OCI-LY7 (cell line): Measurements from ENCODE around the gene NRXN2. TPM values are rescaled to one million over a fixed set of nuclear protein-coding genes. Genes with fewer than 3 reads are reported as not detected.

Source experiments
- BruUV-seq: library from RNA; stranded (reverse); fragments of 400-500 nt; replicated peaks from 2 replicates; lab custom pipeline; 2021; lab: Mats Ljungman, UMichigan
- CTCF ChIA-PET: fragments of 300-600 bp; sonication (Branson Sonifier 250); formaldehyde crosslinking; loops from one replicate; lab custom pipeline; 2022; ENCODE audit warnings: antibody characterized with exemption; ENCODE audit not compliant: unreplicated experiment; lab: Charles Lee
- POLR2A ChIA-PET: fragments of 300-600 bp; sonication (Branson Sonifier 250); formaldehyde crosslinking; loops from one replicate; lab custom pipeline; 2022; ENCODE audit warnings: antibody characterized with exemption; lab: Charles Lee
- DNase-seq: peaks from one replicate; pipeline ENCODE4 v3.0.0-alpha.2; 2015; ENCODE audit warnings: low spot score
- H2AFZ ChIP-seq: fragments of 200-600 bp; sonication (generic), shearing (Covaris generic); 2 replicates; pipeline ENCODE4 v1.6.1; 2014; ENCODE audit warnings: mild to moderate bottlenecking, antibody characterized with exemption, low read length, moderate library complexity
- H3K27ac ChIP-seq: fragments of 200-600 bp; sonication (generic); 2 replicates; pipeline ENCODE4 v1.5.1; 2014; ENCODE audit warnings: mixed run types, low read depth, mild to moderate bottlenecking, moderate library complexity, low read length, inconsistent platforms; ENCODE audit not compliant: poor library complexity, severe bottlenecking
- H3K36me3 ChIP-seq: fragments of 200-600 bp; sonication (generic); 2 replicates; pipeline ENCODE4 v1.6.1; 2014; ENCODE audit warnings: mild to moderate bottlenecking, antibody characterized with exemption, low read length, moderate library complexity, mixed read lengths; ENCODE audit not compliant: insufficient read depth
- H3K4me1 ChIP-seq: fragments of 200-600 bp; sonication (generic); 2 replicates; pipeline ENCODE4 v1.5.1; 2014; ENCODE audit warnings: mild to moderate bottlenecking, low read length; ENCODE audit not compliant: insufficient read depth, poor library complexity, severe bottlenecking
- H3K4me2 ChIP-seq: fragments of 200-600 bp; sonication (generic); 2 replicates; pipeline ENCODE4 v1.6.1; 2014; ENCODE audit warnings: mild to moderate bottlenecking, low read length
- H3K4me3 ChIP-seq: fragments of 200-600 bp; sonication (generic); 2 replicates; pipeline ENCODE4 v1.5.1; 2014; ENCODE audit warnings: mild to moderate bottlenecking, low read depth, low read length; ENCODE audit not compliant: poor library complexity, severe bottlenecking
- H3K79me2 ChIP-seq: fragments of 200-600 bp; sonication (generic); 2 replicates; pipeline ENCODE4 v1.6.1; 2016; ENCODE audit warnings: low read depth, mild to moderate bottlenecking, low read length, moderate library complexity, mixed read lengths; ENCODE audit not compliant: insufficient read depth
- H3K9me2 ChIP-seq: fragments of 200-600 bp; sonication (generic); 2 replicates; pipeline ENCODE4 v1.6.1; 2016; ENCODE audit warnings: mild to moderate bottlenecking, low read length, mixed read lengths; ENCODE audit not compliant: insufficient read depth
- H3K9me3 ChIP-seq: fragments of 200-600 bp; sonication (generic); 2 replicates; pipeline ENCODE4 v1.6.1; 2014; ENCODE audit warnings: mild to moderate bottlenecking, mixed run types, low read length, mixed read lengths
- H4K20me1 ChIP-seq: fragments of 200-600 bp; sonication (generic); 2 replicates; pipeline ENCODE4 v1.6.1; 2014; ENCODE audit warnings: mild to moderate bottlenecking, antibody characterized with exemption, low read length, moderate library complexity, mixed read lengths; ENCODE audit not compliant: insufficient read depth
- EZH2phosphoT487 ChIP-seq: fragments of 200-600 bp; sonication (generic); IDR thresholded peaks from 2 replicates; pipeline ENCODE4 v1.6.1; 2018; ENCODE audit warnings: low read depth, borderline replicate concordance, mild to moderate bottlenecking, mixed run types, antibody characterized with exemption, low read length, moderate library complexity, mixed read lengths
- intact Hi-C: fragments of 100-400 bp; cut with micrococcal nuclease; formaldehyde crosslinking; loops from one replicate; pipeline ENCODE4 v1.10.0; 2022; ENCODE audit not compliant: unreplicated experiment
- total RNA-seq, 2 experiments: library from RNA; depleted of rRNA in 1 of 2; stranded (reverse); fragments of >200 nt in 1 of 2; shearing (Covaris generic) in 1 of 2; gene quantifications; 2 replicates each; pipeline ENCODE4 v1.2.3, GENCODE V29; 2014 to 2022
- TF ChIP-seq, protein P1 (sequence below): fragments of 200-600 bp; sonication (generic); conservative IDR thresholded peaks from 2 replicates; pipeline ENCODE4 v1.5.1; 2014; ENCODE audit warnings: mild to moderate bottlenecking, antibody characterized with exemption, low read length, moderate library complexity, mixed read lengths

The NRXN2 gene
- total RNA-seq, 2 experiments from 2014 or later: 2.4 to 3.3 TPM

DNA sequence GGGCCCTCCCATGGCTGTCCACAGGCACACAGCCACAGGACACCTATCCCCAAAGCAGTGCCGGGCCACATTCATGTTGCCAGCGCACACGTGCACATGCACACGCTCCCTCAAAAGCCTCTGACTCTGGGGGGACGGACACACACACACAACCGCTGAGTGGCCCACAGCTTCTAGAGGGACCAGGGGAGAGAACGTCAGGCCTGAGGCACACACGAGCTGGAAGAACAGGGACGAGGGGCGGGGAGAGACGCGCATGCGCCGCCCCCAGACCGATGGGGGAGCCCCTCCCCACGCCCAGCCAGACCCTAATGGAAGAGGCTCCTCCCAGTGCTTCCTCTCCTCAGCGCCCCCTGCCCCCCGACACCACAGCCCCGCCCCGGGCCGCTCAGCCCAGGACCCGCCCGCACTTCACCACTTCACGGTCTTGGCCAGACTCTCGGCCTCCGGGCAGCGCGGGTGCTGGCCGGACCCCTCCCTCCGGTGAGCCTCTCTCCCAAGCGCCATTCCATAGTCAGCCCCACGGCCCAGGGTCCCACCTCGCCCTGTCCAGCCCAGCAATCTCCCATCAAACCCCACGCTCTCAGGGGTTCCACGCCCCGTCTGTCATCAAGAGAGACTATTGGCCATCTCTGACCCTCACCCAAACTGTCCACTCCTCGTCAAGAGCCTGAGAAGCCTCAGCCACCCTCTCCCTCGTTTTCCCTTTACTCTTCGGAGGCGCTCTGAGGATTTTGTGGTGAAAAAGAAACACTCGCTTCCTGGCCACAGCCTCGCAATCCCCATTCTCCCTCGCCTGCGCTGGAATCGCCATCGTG, 11.7 kb downstream of the NRXN2 start:
- Histone ChIP-seq H2AFZ (no peak overlapping the region), H4K20me1 (no peaks in the 10 kb centered on the region), H3K4me2 (no peak overlapping the region), H3K4me1 (peaks cover 9% of the 10 kb centered on the region), H3K27ac (no peak overlapping the region), H3K9me3 (no peaks in the 10 kb centered on the region), H3K79me2 (no peaks in the 10 kb centered on the region), H3K9me2 (no peaks in the 10 kb centered on the region), H3K4me3 (no peak overlapping the region), H3K36me3 (no peaks in the 10 kb centered on the region)
- intact Hi-C loops: no loop called here
- TF ChIP-seq, protein P1, sequence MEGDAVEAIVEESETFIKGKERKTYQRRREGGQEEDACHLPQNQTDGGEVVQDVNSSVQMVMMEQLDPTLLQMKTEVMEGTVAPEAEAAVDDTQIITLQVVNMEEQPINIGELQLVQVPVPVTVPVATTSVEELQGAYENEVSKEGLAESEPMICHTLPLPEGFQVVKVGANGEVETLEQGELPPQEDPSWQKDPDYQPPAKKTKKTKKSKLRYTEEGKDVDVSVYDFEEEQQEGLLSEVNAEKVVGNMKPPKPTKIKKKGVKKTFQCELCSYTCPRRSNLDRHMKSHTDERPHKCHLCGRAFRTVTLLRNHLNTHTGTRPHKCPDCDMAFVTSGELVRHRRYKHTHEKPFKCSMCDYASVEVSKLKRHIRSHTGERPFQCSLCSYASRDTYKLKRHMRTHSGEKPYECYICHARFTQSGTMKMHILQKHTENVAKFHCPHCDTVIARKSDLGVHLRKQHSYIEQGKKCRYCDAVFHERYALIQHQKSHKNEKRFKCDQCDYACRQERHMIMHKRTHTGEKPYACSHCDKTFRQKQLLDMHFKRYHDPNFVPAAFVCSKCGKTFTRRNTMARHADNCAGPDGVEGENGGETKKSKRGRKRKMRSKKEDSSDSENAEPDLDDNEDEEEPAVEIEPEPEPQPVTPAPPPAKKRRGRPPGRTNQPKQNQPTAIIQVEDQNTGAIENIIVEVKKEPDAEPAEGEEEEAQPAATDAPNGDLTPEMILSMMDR: no peak
- TF ChIP-seq EZH2phosphoT487: no peak
- no TSS peak for BruUV-seq
- POLR2A ChIA-PET: no interaction called here
- DNase-seq: no peak
- CTCF ChIA-PET: interaction anchor here (1.4 kb wide), 1 partner anchor 23 kb away, joined by 3 read pairs; no protein-coding TSS in a partner anchor

DNA sequence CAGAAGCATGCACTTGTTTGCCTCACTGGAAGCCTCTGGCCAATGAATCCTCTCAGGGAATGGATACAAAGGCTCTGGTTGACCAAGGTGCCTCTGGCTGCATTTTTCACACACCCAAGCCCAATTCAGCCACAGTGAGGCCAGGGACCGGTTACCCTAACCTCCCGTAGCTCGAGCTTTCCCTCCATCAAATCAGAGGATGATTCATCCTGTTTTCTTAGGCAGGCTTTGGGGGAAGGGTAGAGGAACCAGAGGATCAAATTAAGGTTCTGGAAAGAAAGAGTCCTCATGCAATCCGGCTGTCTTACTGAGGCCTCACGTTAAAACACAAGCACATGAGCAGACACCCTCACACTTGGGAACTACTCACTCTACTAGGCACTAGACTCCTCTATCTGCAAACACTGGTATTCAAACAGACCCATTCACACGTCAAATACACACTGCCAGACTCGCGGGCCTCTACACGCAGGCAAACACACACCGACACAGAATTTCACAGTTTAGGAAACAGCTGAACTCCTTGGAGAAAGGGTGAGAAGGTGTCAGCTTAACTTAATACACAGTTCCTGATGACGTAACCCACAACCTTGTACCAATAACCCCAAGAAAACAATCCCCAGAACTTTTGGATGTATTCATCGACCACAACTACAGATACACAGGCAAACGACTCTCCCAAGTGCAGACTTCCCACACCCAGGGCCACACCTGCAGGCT, 12.4 kb downstream of the NRXN2 start:
- Histone ChIP-seq H4K20me1 (no peaks in the 10 kb centered on the region), H3K27ac (no peak overlapping the region), H3K4me3 (no peak overlapping the region), H3K9me3 (no peaks in the 10 kb centered on the region), H3K4me1 (peaks cover 4% of the 10 kb centered on the region), H3K36me3 (no peaks in the 10 kb centered on the region), H3K4me2 (no peak overlapping the region), H3K79me2 (no peaks in the 10 kb centered on the region), H2AFZ (no peak overlapping the region), H3K9me2 (no peaks in the 10 kb centered on the region)
- TF ChIP-seq EZH2phosphoT487: no peak
- TF ChIP-seq, protein P1: no peak
- no peak for DNase-seq
- intact Hi-C loops: no loop called here
- ChIA-PET CTCF (interaction anchor here (1.4 kb wide), 1 partner anchor 22 kb away, joined by 3 read pairs; no protein-coding TSS in a partner anchor), POLR2A (interaction anchor here (0.5 kb wide), 1 partner anchor 34 kb away, joined by 3 read pairs; no protein-coding TSS in a partner anchor)
- no TSS peak for BruUV-seq
